Kidney (tissue), 14 donors: ENCODE data around the gene GATB. TPM values are rescaled to one million over a fixed set of nuclear protein-coding genes. Genes with fewer than 3 reads are reported as not detected.

Experiments used
- DNase-seq, 5 donors: peaks; one replicate each; pipeline ENCODE4 v3.0.0-alpha.2; 2013 to 2020
- FAIRE-seq: peaks from 2 replicates; lab custom pipeline; 2012; peaks lifted over from hg19 to GRCh38; lab: Jason Lieb, UNC
- H3K27ac ChIP-seq, 2 donors: one replicate each; pipeline ENCODE4 v1.7.0; 2013; ENCODE audit warnings: low read depth in 2 of 2, low read length in 2 of 2, inconsistent platforms in 1 of 2
- H3K27me3 ChIP-seq: one replicate; pipeline ENCODE4 v1.7.1; 2013; ENCODE audit warnings: low read length, inconsistent platforms; ENCODE audit not compliant: control insufficient read depth, insufficient read depth
- H3K36me3 ChIP-seq, 3 donors: one replicate each; pipeline versions ENCODE4 v1.7.0 to v1.7.1; 2013; ENCODE audit warnings: low read length in 3 of 3, control low read depth in 1 of 3, inconsistent platforms in 1 of 3; ENCODE audit not compliant: insufficient read depth in 3 of 3, control insufficient read depth in 2 of 3
- H3K4me1 ChIP-seq, 3 donors: one replicate each; pipeline versions ENCODE4 v1.7.0 to v1.7.1; 2013; ENCODE audit warnings: low read length in 3 of 3, inconsistent platforms in 1 of 3, low read depth in 1 of 3; ENCODE audit not compliant: control insufficient read depth in 2 of 3, insufficient read depth in 2 of 3
- H3K4me3 ChIP-seq, 3 donors: one replicate each; pipeline versions ENCODE4 v1.7.0 to v1.8.1; 2013; ENCODE audit warnings: low read length in 3 of 3, control low read depth in 1 of 3, inconsistent platforms in 1 of 3
- H3K9ac ChIP-seq, 3 donors: one replicate each; pipeline versions ENCODE4 v1.7.0 to v1.7.1; 2013; ENCODE audit warnings: low read length in 3 of 3, control low read depth in 1 of 3, inconsistent platforms in 1 of 3
- H3K9me3 ChIP-seq, 3 donors: one replicate each; pipeline versions ENCODE4 v1.7.0 to v1.7.1; 2013; ENCODE audit warnings: low read length in 3 of 3, control low read depth in 1 of 3, inconsistent platforms in 1 of 3; ENCODE audit not compliant: control insufficient read depth in 2 of 3, insufficient read depth in 1 of 3
- CTCF ChIP-seq: IDR thresholded peaks from 3 replicates; pipeline ENCODE4 v1.5.1; 2012; ENCODE audit warnings: mild to moderate bottlenecking, moderate library complexity, borderline replicate concordance; ENCODE audit not compliant: insufficient read depth; ENCODE audit errors: extremely low read depth
- intact Hi-C: fragments of 100-400 bp; cut with DNase I; formaldehyde crosslinking; loops from one replicate; pipeline ENCODE4 v1.11.1; 2022
- polyA plus RNA-seq: library from polyadenylated mRNA; stranded (reverse); fragments of 350-450 nt; fragmentation: Illumina TruSeq; extraction: RNeasy Lipid Tissue Mini Kit (QIAGEN cat#74804); gene quantifications from one replicate; pipeline ENCODE4 v1.2.3, GENCODE V29; 2014; ENCODE audit warnings: low read depth, low replicate concordance; ENCODE audit not compliant: insufficient read depth
- total RNA-seq: library from RNA; stranded (reverse); fragmentation: NEBNext Ultra II Directional; extraction: Animal tissue kit (Norgen Biotek cat#: 25700); gene quantifications from one replicate; pipeline ENCODE4 v1.2.1, GENCODE V29; 2021
- donor health status: control.
- donor health status: control.
- donor health status: control.
- donor health status: control.
- donor health status: control.
- donor health status: DM: yes; HTN: yes; CAD: no.
- donor health status: Normal renal cell carcinoma (clear cell type).

Gene GATB
- total and polyA plus RNA-seq, 2 donors from 2014 or later, result 17.0 to 50.9 TPM

GRCh38 chr4:151698213-151698612 is 62.6 kb downstream of the GATB start:
- no peak for DNase-seq
- Histone ChIP-seq H3K9ac (no peak overlapping the region), H3K4me3 (no peak overlapping the region), H3K4me1 (no peaks in the 10 kb centered on the region), H3K27ac (no peak overlapping the region), H3K36me3 (peaks cover 4 to 5% (median 5%) of the 10 kb centered on the region in 3 donors), H3K9me3 (no peaks in the 10 kb centered on the region), H3K27me3 (no peaks in the 10 kb centered on the region)
- no peak for TF ChIP-seq CTCF
- FAIRE-seq, result no peak
- intact Hi-C loops, result no loop called here

GRCh38 chr4:151694961-151695720 is 65.7 kb downstream of the GATB start:
- no peak for DNase-seq
- FAIRE-seq, result no peak

GRCh38 chr4:151692821-151693673 is 67.8 kb downstream of the GATB start:
- no peak overlapping the region for H3K27ac ChIP-seq
- DNase-seq (no peak), FAIRE-seq (no peak)
- TF ChIP-seq CTCF, result no peak
- peaks cover 0 to 4% (median 0%) of the 10 kb centered on the region in 3 donors for H3K4me1 ChIP-seq
- H3K4me3 ChIP-seq, result no peak overlapping the region
- H3K9ac ChIP-seq, result no peak overlapping the region
- intact Hi-C loops, result no loop called here
- H3K9me3 ChIP-seq, result no peaks in the 10 kb centered on the region
- no peaks in the 10 kb centered on the region for H3K27me3 ChIP-seq
- no peaks in the 10 kb centered on the region for H3K36me3 ChIP-seq

More at GRCh38 chr4:151694961-151695720, 65.7 kb downstream of the GATB start:
- no peak overlapping the region for H3K27ac ChIP-seq
- intact Hi-C loops, result no loop called here
- no peak overlapping the region for H3K4me3 ChIP-seq
- peaks cover 0 to 2% (median 0%) of the 10 kb centered on the region in 3 donors for H3K4me1 ChIP-seq
- H3K9ac ChIP-seq, result no peak overlapping the region
- H3K27me3 ChIP-seq, result no peaks in the 10 kb centered on the region
- no peak for TF ChIP-seq CTCF
- no peaks in the 10 kb centered on the region for H3K9me3 ChIP-seq
- H3K36me3 ChIP-seq, result peaks cover 0 to 3% (median 0%) of the 10 kb centered on the region in 3 donors
